CD4-positive, alpha-beta T cell treated with Interferon alpha-2 for 1 hour (primary cell): ENCODE results near the gene ZNF384.

Source experiments
- DNase-seq, 2 donors: peaks; one replicate each; pipeline ENCODE4 v3.0.0-alpha.2; 2020 to 2022

Gene ZNF384

GRCh38 chr12:6699259-6699988, 10.2 kb upstream of the ZNF384 start:
- DNase-seq, result no peak

- DNase-seq, result no peak
These were observed 9.3 kb upstream of the ZNF384 start for GRCh38 chr12:6698352-6699046.

GRCh38 chr12:6697584-6698351, 8.6 kb upstream of the ZNF384 start:
- DNase-seq, result peak in 1 of 2 donors; percentile 23

GRCh38 chr12:6696690-6697583, 7.8 kb upstream of the ZNF384 start:
- peak in 1 of 2 donors; percentile 26 for DNase-seq

GRCh38 chr12:6695313-6696045, 6.3 kb upstream of the ZNF384 start:
- DNase-seq, result no peak

- DNase-seq, result no peak
These were observed 5.5 kb upstream of the ZNF384 start for GRCh38 chr12:6694701-6695100.

GRCh38 chr12:6693832-6694355, 4.7 kb upstream of the ZNF384 start:
- DNase-seq, result no peak

- no peak for DNase-seq
These were observed 3.7 kb upstream of the ZNF384 start for GRCh38 chr12:6692888-6693287.

GRCh38 chr12:6691473-6691872, 2.3 kb upstream of the ZNF384 start:
- no peak for DNase-seq

- DNase-seq, result peak in 1 of 2 donors; percentile 48
These were observed 604 bp downstream of the ZNF384 start for GRCh38 chr12:6688543-6688998.

GRCh38 chr12:6685814-6686213, 3.4 kb downstream of the ZNF384 start:
- no peak for DNase-seq

- DNase-seq, result peak; percentile 40 to 78
These were observed 4.6 kb downstream of the ZNF384 start for GRCh38 chr12:6684609-6685008.

- no peak for DNase-seq
These were observed 12.2 kb downstream of the ZNF384 start for GRCh38 chr12:6676962-6677361.

GRCh38 chr12:6672143-6672542, 17.0 kb downstream of the ZNF384 start:
- no peak for DNase-seq

GRCh38 chr12:6667559-6668210, 21.5 kb downstream of the ZNF384 start:
- DNase-seq, result no peak

GRCh38 chr12:6666211-6666610, 23.0 kb downstream of the ZNF384 start:
- no peak for DNase-seq

GRCh38 chr12:6664902-6665301, 24.3 kb downstream of the ZNF384 start:
- no peak for DNase-seq

- peak; percentile 99 for DNase-seq
These were observed 26.1 kb downstream of the ZNF384 start, which contains the start of gene ING4 for GRCh38 chr12:6662906-6663742. Gene ING4, minus strand, starts transcription at chr12:6663119. Its CDS starts 18 bp downstream, at chr12:6663101.

GRCh38 chr12:6662602-6662905, 26.6 kb downstream of the ZNF384 start:
- no peak for DNase-seq

GRCh38 chr12:6653987-6654386, 35.2 kb downstream of the ZNF384 start:
- no peak for DNase-seq
